GM12878 (cell line): ENCODE measurements around the gene TNK2. TPM values are rescaled to one million over a fixed set of nuclear protein-coding genes. Genes with fewer than 3 reads are reported as not detected.

Experiments used
- ATAC-seq: fragments of 200-7000 bp; cut with Tn5 transposase; 3 replicates; pipeline ENCODE4 v1.9.1; 2020; ENCODE audit warnings: mild to moderate bottlenecking, moderate library complexity
- BruUV-seq: library from RNA; stranded (reverse); fragments of 400-500 nt; replicated peaks from 2 replicates; lab custom pipeline; 2021; lab: Mats Ljungman, UMichigan
- CTCF ChIA-PET: fragments of 300-600 bp; sonication (Branson Sonifier 250); formaldehyde crosslinking; extraction: SDS; loops from one replicate; lab custom pipeline; 2021; ENCODE audit warnings: inconsistent platforms; lab: Yijun Ruan, JAX
- POLR2A ChIA-PET: fragments of 350-600 bp; formaldehyde crosslinking; extraction: SDS; loops from one replicate; lab custom pipeline; 2021; ENCODE audit warnings: inconsistent platforms; lab: Charles Lee
- RAD21 ChIA-PET: fragments of 300-600 bp; sonication (Branson Sonifier 250); formaldehyde crosslinking; loops from one replicate; lab custom pipeline; 2023; ENCODE audit warnings: antibody characterized with exemption; ENCODE audit not compliant: unreplicated experiment; lab: Charles Lee
- SMC1A ChIA-PET: fragments of 300-600 bp; sonication (Branson Sonifier 250); formaldehyde crosslinking; loops from one replicate; lab custom pipeline; 2023; ENCODE audit not compliant: unreplicated experiment, uncharacterized antibody; lab: Charles Lee
- DNase-seq: peaks from one replicate; pipeline ENCODE4 v3.0.0-alpha.2; 2011; ENCODE audit warnings: low read depth, low spot score
- FAIRE-seq: peaks from 3 replicates; lab custom pipeline; 2011; peaks lifted over from hg19 to GRCh38; lab: Jason Lieb, UNC
- H2AFZ ChIP-seq: 2 replicates; pipeline ENCODE4 v1.6.0; 2011; ENCODE audit warnings: low read depth, low read length, control low read depth; ENCODE audit not compliant: control insufficient read depth
- H3K27ac ChIP-seq: 2 replicates; pipeline ENCODE4 v1.5.1; 2011; ENCODE audit warnings: control low read depth; ENCODE audit not compliant: control insufficient read depth, insufficient read depth
- H3K27me3 ChIP-seq, 2 experiments: replicated peaks in 1 of 2; 2 replicates each; pipeline versions ENCODE4 v1.6.0 to v1.6.1; 2011; ENCODE audit warnings: low read length in 1 of 2; ENCODE audit not compliant: control insufficient read depth in 2 of 2, insufficient read depth in 2 of 2
- H3K36me3 ChIP-seq, 2 experiments: 2 replicates each; pipeline ENCODE4 v1.5.1; 2011; ENCODE audit warnings: low read length in 1 of 2; ENCODE audit not compliant: control insufficient read depth in 2 of 2, insufficient read depth in 2 of 2
- H3K4me1 ChIP-seq: 2 replicates; pipeline ENCODE4 v1.6.1; 2011; ENCODE audit warnings: mild to moderate bottlenecking, low read length, moderate library complexity, mixed read lengths; ENCODE audit not compliant: control insufficient read depth, insufficient read depth
- H3K4me2 ChIP-seq: 2 replicates; pipeline ENCODE4 v1.6.0; 2011; ENCODE audit warnings: control low read depth; ENCODE audit not compliant: control insufficient read depth, insufficient read depth
- H3K4me3 ChIP-seq: fragments of 200-600 bp; sonication (generic); 2 replicates; pipeline ENCODE4 v1.5.1; 2016
- H3K79me2 ChIP-seq: 2 replicates; pipeline ENCODE4 v1.6.0; 2011; ENCODE audit warnings: low read length; ENCODE audit not compliant: control insufficient read depth, insufficient read depth
- H3K9ac ChIP-seq: 2 replicates; pipeline ENCODE4 v1.8.0; 2011; ENCODE audit warnings: low read length, control low read depth, mixed read lengths; ENCODE audit not compliant: control insufficient read depth, insufficient read depth
- H3K9me3 ChIP-seq: replicated peaks from 3 replicates; pipeline ENCODE4 v1.5.1; 2011; ENCODE audit warnings: mild to moderate bottlenecking, low read length; ENCODE audit not compliant: control insufficient read depth, insufficient read depth
- H4K20me1 ChIP-seq: 2 replicates; pipeline ENCODE4 v1.6.0; 2011; ENCODE audit not compliant: control insufficient read depth, insufficient read depth
- ATF3 ChIP-seq: IDR thresholded peaks from 2 replicates; pipeline ENCODE4 v1.6.1; 2011; ENCODE audit warnings: low read depth, mild to moderate bottlenecking, low read length, moderate library complexity, borderline replicate concordance; ENCODE audit errors: extremely low read depth
- EED ChIP-seq: sonication (generic); IDR thresholded peaks from 2 replicates; pipeline ENCODE4 v1.6.1; 2016; ENCODE audit warnings: antibody characterized with exemption, low read depth
- FOXK2 ChIP-seq: fragments of 450-650 bp; IDR thresholded peaks from 2 replicates; pipeline ENCODE4 v1.6.1; 2017; ENCODE audit warnings: mild to moderate bottlenecking, moderate library complexity
- FOXM1 ChIP-seq: IDR thresholded peaks from 2 replicates; pipeline ENCODE4 v1.6.1; 2012; ENCODE audit warnings: low read depth, mild to moderate bottlenecking, inconsistent platforms, low read length, moderate library complexity
- HDAC6 ChIP-seq: fragments of 200-600 bp; sonication (generic); IDR thresholded peaks from one replicate; pipeline ENCODE4 v1.8.0; 2017; ENCODE audit warnings: antibody characterized with exemption; ENCODE audit not compliant: unreplicated experiment
- HDGF ChIP-seq: fragments of 450-650 bp; IDR thresholded peaks from 2 replicates; pipeline ENCODE4 v1.6.1; 2016; ENCODE audit warnings: antibody characterized with exemption
- SP1 ChIP-seq: IDR thresholded peaks from one replicate; pipeline ENCODE4 v1.6.1; 2011; ENCODE audit warnings: low read depth, low read length
- USF1 ChIP-seq: IDR thresholded peaks from 2 replicates; pipeline ENCODE4 v1.6.1; 2011; ENCODE audit warnings: borderline replicate concordance, low read depth, mild to moderate bottlenecking, moderate library complexity, mixed read lengths, low read length; ENCODE audit not compliant: insufficient read depth; ENCODE audit errors: extremely low read length
- YY1 ChIP-seq: IDR thresholded peaks from 2 replicates; pipeline ENCODE4 v1.6.1; 2011; ENCODE audit warnings: low read depth, mild to moderate bottlenecking, low read length
- ZNF274 ChIP-seq: IDR thresholded peaks from one replicate; pipeline ENCODE4 v1.8.0; 2011; ENCODE audit not compliant: insufficient read length, insufficient read depth
- ZNF384 ChIP-seq: IDR thresholded peaks from 2 replicates; pipeline ENCODE4 v1.6.1; 2012; ENCODE audit warnings: low read depth, mild to moderate bottlenecking, low read length, improper control_type of control experiment, borderline replicate concordance
- WGBS: methylation state at CpG from one replicate; pipeline ENCODE4 v1.1.6; 2016; ENCODE audit warnings: low lambda C conversion rate; ENCODE audit not compliant: insufficient replicate concordance, insufficient coverage; ENCODE audit errors: missing lambda C conversion rate; 5-methylcytosine and 5-hydroxymethylcytosine counted together
- in situ Hi-C: fragments of 300-500 bp; cut with MboI; formaldehyde crosslinking; loops from 9 replicates; pipeline ENCODE4 v1.14.3; 2018; ENCODE audit warnings: mixed read lengths
- intact Hi-C: fragments of 100-400 bp; cut with micrococcal nuclease; formaldehyde crosslinking; loops from one replicate; pipeline ENCODE4 v1.14.2; 2022; ENCODE audit not compliant: unreplicated experiment
- polyA plus RNA-seq, 11 experiments: library from polyadenylated mRNA; depleted of rRNA in 4 of 11; unstranded in 6 of 11; stranded (reverse) in 5 of 11; fragments of >200 nt; fragmentation: Nextera tagmentation in 4 of 11; fragmentation: Illumina TruSeq in 1 of 11; extraction: Ambion mirVana in 4 of 11; extraction: Trizol in 1 of 11; gene quantifications; 1 replicate in 1 of 11; 2 replicates in 10 of 11; pipeline versions ENCODE4 v1.2.1 to v1.2.3, GENCODE V29; 2011 to 2016; ENCODE audit warnings: inconsistent platforms in 2 of 11, missing spikeins in 2 of 11, low read depth in 1 of 11
- total RNA-seq, 4 experiments: library from RNA; depleted of rRNA in 3 of 4; stranded (reverse); fragments of >200 nt in 3 of 4; fragmentation: Illumina TruSeq in 1 of 4; extraction: Trizol in 1 of 4; gene quantifications; 2 replicates each; pipeline versions ENCODE4 v1.2.1 to v1.2.3, GENCODE V29; 2013 to 2021
- TF ChIP-seq, protein P1 (sequence below): fragments of 450-650 bp; IDR thresholded peaks from 2 replicates; pipeline ENCODE4 v1.6.1; 2018; ENCODE audit warnings: mild to moderate bottlenecking, low read depth, moderate library complexity; ENCODE audit not compliant: partially characterized antibody

The TNK2 gene
- total and polyA plus RNA-seq, 10 of the 15 experiments (the other 5 are each of a cell fraction or from before 2014, with no cell fraction given), result 0.13 to 47.8 (median 10.8) TPM

DNA sequence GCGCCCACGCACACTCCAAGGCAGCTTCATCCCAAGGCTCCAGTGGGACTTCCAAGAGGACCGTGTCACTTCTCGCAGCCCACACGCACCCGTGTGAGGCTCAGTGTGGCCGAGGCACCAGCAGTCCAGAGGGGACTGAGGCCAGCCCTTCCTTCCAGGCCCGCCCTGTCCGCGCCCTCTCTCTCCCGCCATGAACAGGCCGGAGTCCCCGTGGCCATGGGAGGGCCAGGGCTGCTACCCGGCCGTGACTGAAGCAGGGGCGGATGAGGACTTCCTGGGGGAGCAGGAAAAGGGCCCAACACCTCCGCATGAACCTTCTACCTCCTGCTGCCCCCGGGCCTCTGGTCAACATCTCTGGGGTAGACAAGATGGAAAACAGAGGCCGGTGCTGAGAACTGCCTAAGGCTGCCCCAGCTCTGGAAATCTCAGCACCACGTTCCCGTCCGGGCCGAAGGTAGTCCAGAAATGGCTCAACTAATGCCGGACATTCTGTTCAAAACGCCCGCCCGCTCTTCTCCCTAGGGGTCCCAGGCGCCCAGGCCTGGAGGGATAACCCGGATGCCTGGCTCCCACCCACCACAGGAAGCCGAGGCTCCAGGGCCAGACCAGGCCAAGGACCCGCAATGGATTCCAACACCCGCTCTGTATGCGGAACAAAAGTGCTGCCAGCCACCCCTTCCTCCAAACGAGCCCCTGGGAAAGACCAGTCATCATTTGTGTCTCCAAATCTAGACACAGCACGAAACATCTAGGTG lies 32.7 kb downstream of the TNK2 start:
- Histone ChIP-seq H3K4me1 (no peaks in the 10 kb centered on the region), H3K9me3 (no peaks in the 10 kb centered on the region), H3K27me3 (no peaks in the 10 kb centered on the region), H3K9ac (no peak overlapping the region), H3K79me2 (no peaks in the 10 kb centered on the region), H2AFZ (no peak overlapping the region), H3K4me3 (no peak overlapping the region), H3K4me2 (no peak overlapping the region), H4K20me1 (no peaks in the 10 kb centered on the region), H3K27ac (no peak overlapping the region), H3K36me3 (peaks cover 0 to 16% of the 10 kb centered on the region in 2 experiments; a peak in 3 of 4 replicates)
- TF ChIP-seq FOXK2 (no peak), FOXM1 (no peak), SP1 (no peak), ZNF384 (no peak), ZNF274 (no peak), HDAC6 (no peak), YY1 (no peak), EED (no peak)
- FAIRE-seq, result no peak
- intact Hi-C loops (no loop called here), in situ Hi-C loops (no loop called here)
- RAD21 ChIA-PET, result no interaction called here
- SMC1A ChIA-PET, result no interaction called here
- CTCF ChIA-PET, result no interaction called here
- POLR2A ChIA-PET, result no interaction called here
- BruUV-seq, result no TSS peak
- ATAC-seq, result no peak
- DNase-seq, result no peak
- WGBS, result 94% methylated on average over 34 of the region's 35 CpGs

DNA sequence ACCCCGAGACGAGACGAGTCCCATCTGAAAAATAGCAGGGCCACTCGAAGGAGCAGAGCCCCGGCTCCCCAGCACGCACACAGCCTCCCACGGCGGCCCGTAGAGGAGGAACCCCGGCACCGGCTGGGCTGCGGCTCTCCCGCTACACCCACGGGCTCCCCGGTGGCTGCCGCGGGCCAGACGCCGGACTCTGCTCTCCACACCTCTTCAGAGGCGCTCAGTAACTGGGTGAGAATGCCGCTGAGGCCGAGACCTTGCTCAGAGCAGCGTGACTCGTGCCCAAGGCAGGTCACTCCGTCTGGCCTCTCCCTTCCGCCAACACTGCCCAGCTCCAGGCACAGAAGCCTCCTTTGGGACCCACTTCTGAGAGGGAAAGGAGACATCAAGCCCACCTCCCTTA lies 34.4 kb downstream of the TNK2 start:
- ChIA-PET SMC1A (interaction anchor here (0.7 kb wide), 1 partner anchor 15 kb away, joined by 3 read pairs; no protein-coding TSS in a partner anchor), POLR2A (no interaction called here), RAD21 (no interaction called here), CTCF (no interaction called here)
- no peak overlapping the region for H3K4me2 ChIP-seq
- intact Hi-C loops, result no loop called here
- no peak overlapping the region for H3K9ac ChIP-seq
- H3K27me3 ChIP-seq, result no peaks in the 10 kb centered on the region
- H3K4me1 ChIP-seq, result no peaks in the 10 kb centered on the region
- no TSS peak for BruUV-seq
- H4K20me1 ChIP-seq, result no peaks in the 10 kb centered on the region
- FAIRE-seq, result no peak
- H3K27ac ChIP-seq, result no peak overlapping the region
- peaks cover 0 to 20% of the 10 kb centered on the region in 2 experiments; a peak in 3 of 4 replicates for H3K36me3 ChIP-seq
- 94% methylated on average over 20 of the region's 26 CpGs for WGBS
- ATAC-seq, result no peak
- H3K4me3 ChIP-seq, result no peak overlapping the region
- no peaks in the 10 kb centered on the region for H3K9me3 ChIP-seq
- in situ Hi-C loops, result no loop called here
- no peaks in the 10 kb centered on the region for H3K79me2 ChIP-seq
- no peak for DNase-seq
- no peak overlapping the region for H2AFZ ChIP-seq
- no peak for TF ChIP-seq ATF3
- TF ChIP-seq HDGF, result no peak
- TF ChIP-seq, protein P1, sequence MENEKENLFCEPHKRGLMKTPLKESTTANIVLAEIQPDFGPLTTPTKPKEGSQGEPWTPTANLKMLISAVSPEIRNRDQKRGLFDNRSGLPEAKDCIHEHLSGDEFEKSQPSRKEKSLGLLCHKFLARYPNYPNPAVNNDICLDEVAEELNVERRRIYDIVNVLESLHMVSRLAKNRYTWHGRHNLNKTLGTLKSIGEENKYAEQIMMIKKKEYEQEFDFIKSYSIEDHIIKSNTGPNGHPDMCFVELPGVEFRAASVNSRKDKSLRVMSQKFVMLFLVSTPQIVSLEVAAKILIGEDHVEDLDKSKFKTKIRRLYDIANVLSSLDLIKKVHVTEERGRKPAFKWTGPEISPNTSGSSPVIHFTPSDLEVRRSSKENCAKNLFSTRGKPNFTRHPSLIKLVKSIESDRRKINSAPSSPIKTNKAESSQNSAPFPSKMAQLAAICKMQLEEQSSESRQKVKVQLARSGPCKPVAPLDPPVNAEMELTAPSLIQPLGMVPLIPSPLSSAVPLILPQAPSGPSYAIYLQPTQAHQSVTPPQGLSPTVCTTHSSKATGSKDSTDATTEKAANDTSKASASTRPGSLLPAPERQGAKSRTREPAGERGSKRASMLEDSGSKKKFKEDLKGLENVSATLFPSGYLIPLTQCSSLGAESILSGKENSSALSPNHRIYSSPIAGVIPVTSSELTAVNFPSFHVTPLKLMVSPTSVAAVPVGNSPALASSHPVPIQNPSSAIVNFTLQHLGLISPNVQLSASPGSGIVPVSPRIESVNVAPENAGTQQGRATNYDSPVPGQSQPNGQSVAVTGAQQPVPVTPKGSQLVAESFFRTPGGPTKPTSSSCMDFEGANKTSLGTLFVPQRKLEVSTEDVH, result no peak
- TF ChIP-seq USF1, result no peak
